Tibial artery (tissue), 4 donors: ENCODE data around the gene BOLA1.
"Not testable (repeated sequence)": the region's sequence is repeated elsewhere in the genome, so short reads cannot be mapped to it uniquely, and the experiment has no call there.

ENCODE experiments used
- DNase-seq, 2 donors: peaks; one replicate each; pipeline ENCODE4 v3.0.0-alpha.2; 2019
- H3K27ac ChIP-seq, 2 donors: fragments of 200-600 bp; sonication (generic) in 1 of 2; 1 replicate in 1 of 2; 2 replicates in 1 of 2; pipeline ENCODE4 v1.5.1; 2018 to 2019; ENCODE audit warnings: mild to moderate bottlenecking in 1 of 2
- H3K27me3 ChIP-seq, 2 donors: fragments of 200-600 bp; sonication (generic) in 1 of 2; one replicate each; pipeline versions ENCODE4 v1.5.1 to v1.6.0; 2016 to 2019
- H3K36me3 ChIP-seq, 3 donors: fragments of 200-600 bp; sonication (generic) in 2 of 3; one replicate each; pipeline ENCODE4 v1.5.1; 2016 to 2019; ENCODE audit warnings: mild to moderate bottlenecking in 2 of 3
- H3K4me1 ChIP-seq, 4 donors: fragments of 200-600 bp; sonication (generic) in 2 of 4; 1 replicate in 3 of 4; 2 replicates in 1 of 4; pipeline ENCODE4 v1.5.1; 2016 to 2019
- H3K4me3 ChIP-seq, 2 donors: fragments of 200-600 bp; sonication (generic) in 1 of 2; 1 replicate in 1 of 2; 2 replicates in 1 of 2; pipeline ENCODE4 v1.5.1; 2018 to 2019; ENCODE audit warnings: mild to moderate bottlenecking in 2 of 2
- H3K9me3 ChIP-seq, 3 donors: fragments of 200-600 bp; sonication (generic) in 1 of 3; one replicate each; pipeline ENCODE4 v1.5.1; 2016 to 2019
- CTCF ChIP-seq, 2 experiments: fragments of 200-600 bp in 1 of 2; fragments of 450-650 bp in 1 of 2; IDR thresholded peaks; one replicate each; pipeline ENCODE4 v1.5.1; 2017 to 2019; ENCODE audit warnings: antibody characterized with exemption in 2 of 2, mild to moderate bottlenecking in 1 of 2, moderate library complexity in 1 of 2
- intact Hi-C: fragments of 100-400 bp; cut with DNase I; formaldehyde crosslinking; loops from one replicate; pipeline ENCODE4 v1.15.0; 2023; ENCODE audit warnings: low total_unique reads

Gene BOLA1

DNA sequence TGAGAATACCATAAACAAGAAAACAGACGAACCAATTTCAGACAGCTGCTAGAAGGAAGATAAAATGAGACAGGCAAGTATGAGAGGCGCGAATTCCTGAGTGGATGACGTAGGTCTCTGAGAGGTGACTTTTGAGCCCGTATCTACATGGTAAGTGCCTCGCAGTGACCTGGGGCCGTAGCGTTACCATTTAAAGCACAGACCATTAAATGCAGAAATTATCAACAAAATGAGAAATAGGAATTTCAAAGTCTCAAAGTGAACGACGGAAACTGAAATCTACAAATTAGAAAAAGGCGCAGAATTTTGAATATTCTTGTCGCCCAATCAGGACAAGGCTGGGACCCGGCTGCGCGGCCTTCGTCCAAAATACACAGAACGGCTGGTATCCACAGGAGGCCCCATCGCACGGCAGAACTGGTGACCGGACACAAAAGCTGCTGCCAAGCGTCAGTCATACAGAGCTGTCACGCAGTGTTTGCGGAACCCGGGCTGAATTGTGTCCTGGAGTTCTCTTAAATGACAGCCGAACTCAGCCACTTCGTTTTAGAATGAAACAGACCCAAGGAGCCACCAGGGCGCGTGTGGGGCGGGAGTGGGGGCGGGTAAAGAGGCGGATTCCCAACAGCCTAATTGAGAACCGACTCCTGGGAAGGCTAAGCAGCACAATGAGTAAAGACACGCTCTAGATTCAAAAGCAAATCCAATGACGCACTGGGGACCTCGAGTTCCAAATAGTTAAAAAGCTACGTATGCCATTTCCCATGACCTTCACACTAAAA is 13.8 kb upstream of the BOLA1 start:
- Histone ChIP-seq H3K27ac (peak overlapping the region; percentile 99 to 100), H3K27me3 (no peaks in the 10 kb centered on the region), H3K9me3 (no peaks in the 10 kb centered on the region), H3K36me3 (no peaks in the 10 kb centered on the region), H3K4me1 (peaks cover 0 to 25% (median 19%) of the 10 kb centered on the region in 4 donors), H3K4me3 (peak overlapping the region; percentile 85 to 90)
- intact Hi-C loops = no loop called here
- peak; percentile 95 to 96 for DNase-seq
- peak; percentile 4 to 19 for TF ChIP-seq CTCF (IDR thresholded peaks at IDR 0.05)

GRCh38 chr1:149886121-149886395 is 13.3 kb upstream of the BOLA1 start:
- intact Hi-C loops, H3K27me3 ChIP-seq, DNase-seq, H3K9me3 ChIP-seq, H3K36me3 ChIP-seq: not testable (repeated sequence)
- Histone ChIP-seq H3K4me3 (peak overlapping the region; percentile 85 to 90), H3K27ac (peak overlapping the region; percentile 99 to 100), H3K4me1 (peaks cover 0 to 25% (median 19%) of the 10 kb centered on the region in 4 donors)

DNA sequence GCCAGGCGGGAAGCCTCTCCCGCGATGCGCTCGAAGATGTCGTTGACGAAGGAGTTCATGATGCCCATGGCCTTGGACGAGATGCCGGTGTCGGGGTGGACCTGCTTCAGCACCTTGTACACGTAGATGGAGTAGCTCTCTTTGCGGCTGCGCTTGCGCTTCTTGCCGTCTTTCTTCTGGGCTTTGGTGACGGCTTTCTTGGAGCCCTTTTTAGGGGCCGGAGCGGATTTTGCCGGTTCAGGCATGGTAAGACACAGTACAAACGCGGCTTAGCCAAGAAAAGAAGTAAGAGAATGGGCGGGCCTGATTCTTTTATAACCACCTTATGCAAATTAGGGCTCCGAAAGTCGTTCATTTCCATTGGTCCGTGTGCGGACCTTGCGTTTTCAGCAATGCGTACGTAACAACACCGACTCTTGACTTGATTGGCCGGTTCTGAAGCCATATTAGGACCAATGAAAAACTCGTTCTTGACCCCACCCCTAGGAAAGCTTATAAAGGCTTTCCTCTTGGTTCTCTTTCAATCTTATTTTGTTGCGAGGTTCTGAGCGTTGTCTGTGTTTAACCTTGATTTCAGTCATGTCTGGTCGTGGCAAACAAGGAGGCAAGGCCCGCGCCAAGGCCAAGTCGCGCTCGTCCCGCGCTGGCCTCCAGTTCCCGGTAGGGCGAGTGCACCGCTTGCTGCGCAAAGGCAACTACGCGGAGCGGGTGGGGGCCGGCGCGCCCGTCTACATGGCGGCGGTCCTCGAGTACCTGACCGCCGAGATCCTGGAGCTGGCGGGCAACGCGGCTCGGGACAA is 12.8 kb upstream of the BOLA1 start:
- H3K27me3 ChIP-seq = no peaks in the 10 kb centered on the region
- peaks cover 0 to 25% (median 19%) of the 10 kb centered on the region in 4 donors for H3K4me1 ChIP-seq
- H3K9me3 ChIP-seq = no peaks in the 10 kb centered on the region
- peak overlapping the region; percentile 99 to 100 for H3K27ac ChIP-seq
- DNase-seq = peak; percentile 91 to 94
- TF ChIP-seq CTCF (IDR thresholded peaks at IDR 0.05) = no peak
- H3K36me3 ChIP-seq = no peaks in the 10 kb centered on the region
- intact Hi-C loops = no loop called here
- peak overlapping the region; percentile 85 to 90 for H3K4me3 ChIP-seq

DNA sequence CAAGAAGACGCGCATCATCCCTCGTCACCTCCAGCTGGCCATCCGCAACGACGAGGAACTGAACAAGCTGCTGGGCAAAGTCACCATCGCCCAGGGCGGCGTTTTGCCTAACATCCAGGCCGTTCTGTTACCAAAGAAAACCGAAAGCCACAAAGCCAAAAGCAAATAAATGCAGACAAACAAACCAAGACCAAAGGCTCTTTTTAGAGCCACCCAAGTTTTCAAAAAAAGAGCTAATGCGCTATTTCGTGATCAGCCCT is 12.2 kb upstream of the BOLA1 start:
- Histone ChIP-seq H3K4me1 (peaks cover 0 to 25% (median 19%) of the 10 kb centered on the region in 4 donors), H3K27ac (peak overlapping the region; percentile 99 to 100), H3K4me3 (peak overlapping the region; percentile 85 to 90)
- H3K27me3 ChIP-seq, DNase-seq, H3K9me3 ChIP-seq, H3K36me3 ChIP-seq, intact Hi-C loops: not testable (repeated sequence)

DNA sequence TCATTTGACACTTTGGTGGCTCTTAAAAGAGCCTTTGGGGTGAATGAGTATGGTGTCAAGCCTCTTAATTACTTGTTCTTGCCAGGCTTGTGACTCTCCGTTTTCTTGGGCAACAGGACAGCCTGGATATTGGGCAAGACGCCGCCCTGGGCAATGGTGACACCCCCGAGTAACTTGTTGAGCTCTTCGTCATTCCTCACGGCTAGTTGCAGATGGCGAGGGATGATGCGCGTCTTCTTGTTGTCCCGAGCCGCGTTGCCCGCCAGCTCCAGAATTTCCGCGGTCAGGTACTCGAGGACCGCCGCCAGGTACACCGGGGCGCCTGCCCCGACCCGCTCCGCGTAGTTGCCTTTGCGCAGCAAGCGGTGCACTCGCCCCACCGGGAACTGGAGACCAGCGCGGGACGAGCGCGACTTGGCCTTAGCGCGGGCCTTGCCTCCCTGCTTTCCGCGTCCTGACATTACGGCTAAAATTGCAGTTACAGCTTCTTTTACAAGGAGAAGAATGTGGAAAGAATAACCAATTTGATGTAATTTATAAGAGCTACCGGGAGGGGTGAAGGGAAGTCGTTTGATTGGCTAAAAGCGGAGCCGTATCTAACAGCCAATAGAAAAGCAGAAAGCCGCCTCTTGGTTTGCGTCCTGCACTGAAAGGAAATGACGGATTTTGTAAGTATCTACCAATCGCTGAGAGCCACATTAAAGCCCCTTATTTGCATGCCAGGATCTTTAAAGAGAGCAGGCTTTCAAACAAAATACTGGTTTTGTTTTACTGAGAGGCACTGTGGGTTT is 11.7 kb upstream of the BOLA1 start:
- H3K4me3 ChIP-seq = peak overlapping the region; percentile 85 to 90
- peak in 1 of 2 experiments; percentile 17 for TF ChIP-seq CTCF (IDR thresholded peaks at IDR 0.05)
- peak; percentile 87 to 92 for DNase-seq
- H3K36me3 ChIP-seq = no peaks in the 10 kb centered on the region
- intact Hi-C loops = no loop called here
- H3K4me1 ChIP-seq = peaks cover 0 to 25% (median 19%) of the 10 kb centered on the region in 4 donors
- H3K27ac ChIP-seq = peak overlapping the region; percentile 99 to 100
- H3K27me3 ChIP-seq = no peaks in the 10 kb centered on the region
- H3K9me3 ChIP-seq = no peaks in the 10 kb centered on the region

- intact Hi-C loops = no loop called here
- Histone ChIP-seq H3K27ac (peak overlapping the region; percentile 99 to 100), H3K27me3 (no peaks in the 10 kb centered on the region), H3K36me3 (no peaks in the 10 kb centered on the region), H3K4me3 (peak overlapping the region; percentile 85 to 90), H3K9me3 (no peaks in the 10 kb centered on the region), H3K4me1 (peaks cover 0 to 25% (median 17%) of the 10 kb centered on the region in 4 donors)
- peak; percentile 82 to 93 for DNase-seq
- peak; percentile 47 to 55 for TF ChIP-seq CTCF (IDR thresholded peaks at IDR 0.05)
These were observed 10.9 kb upstream of the BOLA1 start for GRCh38 chr1:149888247-149888998.
